NOMO-1 (cell line): ENCODE measurements around the gene PEBP1.

Experiments
- DNase-seq, 2 experiments: peaks; one replicate each; lab custom pipeline; 2025; ENCODE audit not compliant: unreplicated experiment in 2 of 2; lab: John Stamatoyannopoulos, UW

Gene PEBP1

DNA sequence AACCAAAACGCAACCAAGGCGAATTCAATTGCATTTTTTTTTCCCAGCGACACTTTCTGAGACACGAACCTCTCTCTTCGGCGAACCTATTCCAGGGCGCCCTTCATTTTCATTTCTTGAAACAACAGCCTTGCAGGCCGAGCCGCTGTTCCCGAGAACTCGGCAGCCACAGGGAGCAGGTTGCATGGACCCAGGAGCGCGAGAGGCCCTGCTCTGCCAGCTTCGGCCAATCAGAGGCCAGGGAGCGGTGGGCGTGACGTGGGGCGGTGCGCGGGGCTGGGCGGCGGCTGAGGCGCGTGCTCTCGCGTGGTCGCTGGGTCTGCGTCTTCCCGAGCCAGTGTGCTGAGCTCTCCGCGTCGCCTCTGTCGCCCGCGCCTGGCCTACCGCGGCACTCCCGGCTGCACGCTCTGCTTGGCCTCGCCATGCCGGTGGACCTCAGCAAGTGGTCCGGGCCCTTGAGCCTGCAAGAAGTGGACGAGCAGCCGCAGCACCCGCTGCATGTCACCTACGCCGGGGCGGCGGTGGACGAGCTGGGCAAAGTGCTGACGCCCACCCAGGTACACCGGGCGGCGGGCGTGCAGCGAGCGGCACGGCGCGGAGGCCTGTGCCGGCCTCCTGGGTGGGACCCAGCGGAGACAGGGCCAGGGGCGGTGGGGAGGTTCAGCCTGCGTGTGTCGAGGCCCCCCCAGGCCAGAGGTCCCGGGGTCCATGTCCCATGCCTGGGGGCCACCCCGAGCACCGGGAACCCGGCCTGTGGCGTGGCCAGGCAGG is at the start of gene PEBP1:
TSS of gene PEBP1 (plus strand) at position 337 of the 771 bp plus-strand sequence. CDS start at position 423, 86 bp downstream.
- DNase-seq: peak; percentile 91 to 96

DNA sequence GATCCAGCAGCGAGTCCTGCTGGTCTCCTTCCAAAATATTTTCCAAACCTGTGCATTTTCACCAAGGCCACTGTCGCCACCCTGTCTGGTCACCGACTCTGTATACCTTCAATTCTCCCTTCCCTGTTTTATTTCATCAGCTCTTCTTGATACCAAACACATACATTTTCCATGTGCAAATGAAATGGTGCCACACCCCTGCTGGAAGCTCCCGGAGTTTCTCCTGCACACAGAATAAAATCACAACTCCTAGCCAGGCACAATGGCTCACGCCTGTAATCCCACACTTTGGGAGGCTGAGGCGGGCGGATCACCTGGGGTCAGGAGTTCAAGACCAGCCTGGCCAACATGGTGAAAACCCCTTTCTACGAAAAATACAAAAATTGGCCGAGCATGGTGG is 46.1 kb upstream of the PEBP1 start:
- no peak for DNase-seq

DNA sequence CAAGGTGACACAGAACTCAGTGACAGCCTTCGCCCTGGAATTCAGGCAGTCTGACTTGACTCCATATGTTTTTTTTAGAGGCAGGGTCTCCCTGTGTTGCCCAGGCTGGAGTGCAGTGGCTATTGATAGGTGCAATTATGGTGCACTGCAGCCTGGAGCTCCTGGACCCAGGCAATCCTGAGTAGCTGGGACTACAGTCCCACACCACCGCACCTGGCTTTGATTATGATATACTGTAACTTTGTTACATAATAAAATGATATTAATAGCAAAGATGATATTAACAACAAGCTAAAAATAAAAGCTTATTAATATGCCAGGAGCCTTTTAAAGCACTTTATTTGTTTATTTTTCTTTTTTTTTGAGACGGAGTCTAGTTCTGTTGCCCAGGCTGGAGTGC is 41.9 kb upstream of the PEBP1 start:
- DNase-seq: no peak

DNA sequence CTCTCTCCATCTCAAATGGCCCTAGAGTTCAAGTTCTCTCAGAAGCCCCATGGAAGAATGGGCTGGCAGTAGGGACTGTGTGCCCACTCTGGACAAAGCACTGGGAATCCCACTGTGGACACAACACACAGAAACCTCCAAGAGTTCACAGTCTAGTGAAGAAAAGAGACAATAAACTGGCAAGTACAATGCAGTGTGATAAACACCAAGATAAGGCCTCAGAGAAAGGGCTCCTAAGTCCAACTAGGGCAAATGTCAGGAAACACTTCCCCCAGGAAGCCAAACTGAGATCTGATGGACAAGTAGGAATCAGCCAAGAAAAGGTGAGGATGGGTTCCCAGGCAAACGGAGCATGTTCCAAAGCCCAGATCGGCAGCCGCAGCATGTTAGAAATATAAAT is 37.5 kb upstream of the PEBP1 start:
- DNase-seq: no peak

DNA sequence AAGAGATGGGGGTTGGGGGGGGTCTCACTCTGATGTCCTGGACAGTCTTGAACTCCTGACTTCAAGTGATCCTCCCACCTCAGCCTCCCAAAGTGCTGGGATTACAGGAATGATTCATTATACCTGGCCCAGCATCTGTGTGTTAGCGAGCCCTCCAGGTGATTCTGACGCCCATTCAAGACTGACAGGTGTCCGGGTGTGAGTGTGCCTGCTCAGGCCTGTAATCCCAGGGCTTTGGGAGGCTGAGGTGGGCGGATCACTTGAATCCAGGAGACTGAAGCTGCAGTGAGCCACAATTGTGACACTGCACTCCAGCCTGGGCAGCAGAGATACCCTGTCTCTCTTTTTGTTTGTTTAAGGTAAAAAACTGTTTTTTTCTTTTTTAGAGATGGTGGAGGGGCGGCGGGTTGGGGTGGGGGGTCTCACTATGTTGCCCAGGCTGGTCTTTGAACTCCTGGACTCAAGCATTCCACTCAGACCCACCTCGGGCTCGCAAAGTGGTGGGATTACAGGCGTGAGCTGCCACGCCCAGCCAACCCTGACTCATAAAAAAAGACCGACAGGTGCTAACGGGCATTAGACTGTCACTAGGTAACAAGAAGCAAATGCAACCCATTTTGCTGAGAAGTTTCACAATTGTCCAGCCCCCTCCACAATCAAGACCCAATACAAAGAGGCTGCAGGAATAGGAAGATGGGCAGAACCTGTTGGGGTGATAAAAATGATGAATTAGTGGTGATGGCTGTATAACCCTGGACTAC is 36.8 kb upstream of the PEBP1 start:
- no peak for DNase-seq

DNA sequence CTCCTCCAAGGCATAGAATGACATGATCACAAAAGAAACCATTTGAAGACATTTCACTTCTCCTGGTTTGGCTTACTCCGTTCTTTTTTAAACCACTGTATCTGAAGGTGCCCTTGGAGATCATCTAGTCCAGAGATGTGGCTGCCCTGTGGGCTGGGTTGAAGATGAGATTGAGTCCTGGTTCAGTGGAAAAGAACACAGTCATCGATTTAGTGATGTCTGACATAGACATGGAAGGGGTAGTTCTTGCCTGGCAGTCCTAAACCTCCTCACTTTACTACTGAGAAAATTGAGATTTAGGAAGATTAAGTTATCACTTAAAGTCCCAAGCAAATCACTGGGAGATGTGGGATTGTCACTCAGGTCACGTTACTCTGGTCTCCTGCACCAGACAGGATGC is 34.9 kb upstream of the PEBP1 start:
- DNase-seq: no peak

DNA sequence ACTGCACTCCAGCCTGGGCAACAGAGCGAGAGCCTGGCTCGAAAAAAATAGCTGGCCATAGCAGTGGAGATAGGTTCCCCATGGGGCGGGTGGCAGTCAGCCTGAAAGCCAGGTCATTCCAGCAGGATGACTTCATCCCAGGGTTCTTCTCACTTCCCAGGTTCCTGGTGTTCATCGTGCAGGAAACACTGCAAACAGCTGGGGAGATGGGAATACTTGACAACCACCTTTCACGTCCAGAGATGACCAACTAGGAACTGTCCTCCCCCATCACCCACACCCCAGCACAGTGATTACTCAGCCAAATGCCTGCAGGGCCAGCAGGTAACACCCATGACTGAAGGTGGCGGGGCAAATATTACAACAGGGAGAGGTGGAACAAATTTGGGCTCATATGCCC is 33.9 kb upstream of the PEBP1 start:
- DNase-seq: no peak

DNA sequence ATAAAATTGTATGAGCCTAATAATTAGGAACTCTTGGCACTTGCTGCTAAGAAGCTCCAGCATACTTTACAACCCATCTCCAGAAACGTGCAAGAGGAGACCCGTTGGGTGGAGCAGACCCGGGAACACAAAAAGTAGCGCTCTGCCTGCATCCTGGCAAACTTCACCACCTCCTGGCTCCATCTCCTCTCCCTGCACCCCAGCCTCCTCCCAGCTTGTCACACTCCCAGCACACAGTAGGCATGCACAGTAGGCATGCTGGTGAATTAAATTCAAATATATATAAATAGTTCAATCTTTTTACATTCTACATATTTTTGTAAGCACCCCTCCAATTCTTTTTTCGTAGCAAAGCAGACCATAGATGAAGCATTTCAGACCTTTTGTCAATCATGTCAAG is 33.3 kb upstream of the PEBP1 start:
- DNase-seq: no peak

DNA sequence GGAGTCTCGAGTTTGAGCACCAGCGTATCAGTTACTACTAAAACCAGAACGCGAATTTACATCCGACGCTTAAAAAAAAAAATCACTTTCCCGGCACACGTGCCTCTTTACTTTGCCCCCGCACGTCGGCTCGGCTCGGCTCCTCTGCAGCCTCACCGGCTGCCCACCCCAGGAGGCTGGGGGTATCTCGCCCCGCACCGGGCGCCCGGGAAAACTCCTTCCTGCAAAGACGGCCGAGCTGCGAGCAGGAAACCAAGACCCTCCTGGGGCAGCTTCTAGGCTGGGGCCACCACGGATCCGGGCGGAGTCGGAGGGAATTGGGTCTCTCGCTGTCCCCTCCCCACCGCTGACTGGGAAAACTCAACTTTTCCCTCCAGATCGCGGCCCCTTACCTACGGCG is 32.7 kb upstream of the PEBP1 start:
- DNase-seq: no peak

DNA sequence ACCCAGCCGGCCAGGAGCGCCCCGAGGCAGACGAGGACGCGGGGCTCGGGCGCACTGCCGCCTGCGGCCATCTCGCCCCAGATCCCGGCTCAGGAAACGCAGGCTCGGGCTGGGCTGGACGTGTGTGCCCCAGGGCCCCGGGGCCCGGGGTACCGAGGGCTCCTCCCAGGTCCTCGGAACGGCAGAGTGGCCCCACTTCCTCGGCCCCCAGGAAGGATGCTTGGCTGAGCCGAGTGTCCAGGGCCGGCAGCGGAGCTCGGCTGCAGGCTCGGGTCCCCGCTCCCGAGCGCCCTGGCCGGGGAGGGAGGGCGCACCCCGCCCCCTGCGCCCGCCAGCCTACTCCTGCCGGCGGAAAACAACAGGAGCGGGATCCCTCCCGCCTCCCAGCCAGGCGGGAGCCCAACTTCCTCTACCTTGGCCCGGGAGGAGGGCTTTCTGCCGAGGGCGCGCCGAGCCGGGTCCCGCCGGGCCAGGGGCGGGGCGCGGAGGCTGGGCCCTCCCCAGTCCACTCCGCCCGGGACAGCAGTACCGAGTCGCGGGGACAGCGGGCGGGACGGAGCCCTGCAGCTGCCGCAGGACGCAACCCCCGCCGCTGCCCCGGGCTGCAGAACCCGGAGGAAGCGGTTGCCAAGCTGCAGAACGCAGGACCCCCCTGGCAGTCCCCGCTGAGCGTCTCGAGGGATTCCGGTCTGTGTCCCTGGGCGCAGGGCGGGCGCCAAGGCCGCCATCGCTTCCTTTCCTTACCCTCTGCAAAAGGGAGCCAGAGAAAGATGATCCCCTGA is 32.1 kb upstream of the PEBP1 start, which contains the start of gene VSIG10:
TSS of gene VSIG10 (minus strand) at position 411 of the 782 bp plus-strand sequence. CDS start at position 71, 340 bp downstream.
- DNase-seq: peak; percentile 14 to 34

DNA sequence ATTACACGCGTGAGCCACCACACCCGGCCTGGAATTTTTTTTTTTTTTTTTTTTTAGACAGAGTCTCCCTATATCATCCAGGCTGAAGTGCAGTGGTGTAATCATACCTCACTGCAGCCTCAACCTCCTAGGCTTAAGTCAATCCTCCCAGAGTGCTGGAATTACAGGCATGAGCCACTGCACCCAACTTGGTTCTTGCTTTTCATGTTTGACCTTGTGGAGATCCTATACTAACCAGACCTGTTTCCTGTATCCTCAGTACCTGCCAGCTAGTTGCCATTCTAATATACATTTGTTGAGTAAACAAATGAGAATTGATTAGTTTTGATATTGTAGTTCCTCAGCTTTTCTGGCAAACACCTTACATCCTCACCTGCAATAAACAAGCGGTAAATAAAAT is 28.9 kb upstream of the PEBP1 start:
- DNase-seq: no peak

DNA sequence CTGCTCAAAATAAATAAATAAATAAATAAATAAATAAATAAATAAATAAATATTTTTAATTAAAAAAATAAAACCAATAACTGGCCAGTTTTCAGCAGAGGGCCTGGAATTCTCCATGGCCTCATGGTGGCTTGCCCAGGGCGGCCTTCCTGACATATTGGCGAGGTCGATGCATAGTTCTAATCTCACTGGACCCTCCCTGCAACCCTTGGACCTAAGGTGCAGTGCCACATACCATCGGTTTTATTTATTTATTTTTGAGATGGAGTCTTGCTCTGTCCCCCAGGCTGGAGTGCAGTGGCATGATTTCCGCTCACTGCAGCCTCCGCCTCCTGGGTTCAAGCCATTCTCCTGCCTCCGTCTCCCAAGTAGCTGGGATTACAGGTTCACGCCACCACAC is 28.2 kb upstream of the PEBP1 start:
- DNase-seq: no peak

DNA sequence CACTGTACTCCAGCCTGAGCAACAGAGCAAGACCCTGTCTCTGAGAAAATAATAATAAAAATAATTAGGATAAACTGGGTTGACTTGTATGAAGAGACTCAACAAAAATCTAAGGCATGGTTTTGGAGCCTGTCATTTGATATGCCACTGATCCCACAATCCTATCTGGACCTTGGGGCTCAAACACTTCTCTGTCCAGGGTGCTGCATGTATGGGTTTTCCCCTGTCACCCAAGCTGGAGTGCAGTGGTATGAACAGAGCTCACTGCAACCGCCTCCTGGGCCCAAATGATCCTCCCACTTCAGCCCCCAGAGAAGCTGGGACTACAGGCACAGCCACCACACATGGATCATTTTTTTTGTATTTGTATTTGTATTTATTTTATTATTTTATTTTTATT is 26.8 kb upstream of the PEBP1 start:
- no peak for DNase-seq

DNA sequence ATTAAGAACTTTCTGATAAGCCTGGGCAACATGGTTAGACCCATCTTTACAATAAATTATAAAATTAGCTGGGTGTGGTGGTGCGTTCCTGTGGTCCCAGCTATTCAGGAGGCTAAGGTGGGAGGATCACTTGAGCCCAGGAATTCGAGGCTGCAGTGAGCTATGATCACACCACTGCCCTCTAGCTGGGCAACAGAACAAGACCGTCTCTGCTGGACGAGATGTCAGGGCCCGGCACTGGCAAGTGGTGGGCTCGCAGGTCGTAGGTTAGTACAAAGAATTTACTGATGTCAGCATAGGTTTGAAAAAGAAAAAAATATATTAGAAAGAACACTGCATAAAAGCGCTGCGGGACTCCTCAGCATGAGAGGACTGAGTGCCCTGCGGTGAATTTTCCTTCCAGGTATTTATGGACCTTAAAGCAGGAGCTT is 16.5 kb upstream of the PEBP1 start:
- DNase-seq: no peak

DNA sequence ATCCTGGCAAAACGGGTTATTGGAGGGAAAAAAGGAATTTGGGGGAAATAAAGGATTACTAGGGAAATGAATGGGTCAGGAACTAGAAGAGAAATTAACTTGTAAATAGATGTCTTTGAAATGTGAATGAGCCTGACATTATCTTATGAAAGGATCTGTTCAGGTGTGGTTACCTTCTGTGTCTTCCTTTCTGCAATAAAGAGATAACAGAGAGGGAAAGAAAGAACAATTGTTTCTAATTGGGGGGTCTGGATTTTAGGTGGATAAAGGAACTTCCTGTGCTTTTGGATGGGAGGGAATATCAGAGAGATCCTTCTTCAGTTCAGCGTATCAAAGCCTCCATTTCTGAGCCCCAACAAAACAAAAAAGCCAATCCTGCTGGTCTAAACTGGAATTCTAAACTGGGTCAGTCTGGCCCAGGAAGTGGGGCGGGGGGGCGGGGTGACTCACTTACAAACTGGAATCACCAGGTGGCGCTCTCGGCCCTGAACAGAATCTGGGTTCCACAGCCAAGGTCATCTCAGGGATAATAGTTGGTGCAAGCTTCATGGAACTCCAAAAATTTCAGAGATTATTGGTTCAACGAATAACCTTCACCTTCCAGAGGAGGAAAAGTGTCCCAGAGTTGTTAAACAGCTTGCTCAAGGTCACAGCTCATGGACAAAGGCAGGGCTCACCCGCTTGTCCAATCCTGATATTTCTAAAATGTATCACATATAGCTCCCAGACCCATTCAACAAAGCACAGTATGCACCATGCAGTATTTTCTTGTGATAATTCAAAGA is 15.2 kb upstream of the PEBP1 start:
- DNase-seq: peak; percentile 17 to 25

DNA sequence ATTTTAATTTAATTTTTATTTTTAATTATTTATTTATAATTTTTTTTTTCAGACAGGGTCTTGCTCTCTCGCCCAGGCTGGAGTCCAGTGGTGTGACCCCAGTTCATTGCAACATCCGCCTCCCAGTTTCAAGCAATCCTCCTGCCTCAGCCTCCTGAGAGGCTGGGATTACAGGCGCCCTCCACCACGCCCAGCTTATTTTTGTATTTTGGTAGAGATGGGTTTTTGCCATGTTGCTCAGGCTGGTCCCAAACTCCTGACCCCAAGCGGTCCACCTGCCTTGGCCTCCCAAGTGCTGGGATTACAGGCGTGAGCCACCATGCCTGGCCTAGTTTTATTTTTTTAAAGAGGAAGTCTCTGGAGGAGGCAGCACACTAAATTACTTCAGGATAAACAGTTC is 13.7 kb upstream of the PEBP1 start:
- DNase-seq: no peak

DNA sequence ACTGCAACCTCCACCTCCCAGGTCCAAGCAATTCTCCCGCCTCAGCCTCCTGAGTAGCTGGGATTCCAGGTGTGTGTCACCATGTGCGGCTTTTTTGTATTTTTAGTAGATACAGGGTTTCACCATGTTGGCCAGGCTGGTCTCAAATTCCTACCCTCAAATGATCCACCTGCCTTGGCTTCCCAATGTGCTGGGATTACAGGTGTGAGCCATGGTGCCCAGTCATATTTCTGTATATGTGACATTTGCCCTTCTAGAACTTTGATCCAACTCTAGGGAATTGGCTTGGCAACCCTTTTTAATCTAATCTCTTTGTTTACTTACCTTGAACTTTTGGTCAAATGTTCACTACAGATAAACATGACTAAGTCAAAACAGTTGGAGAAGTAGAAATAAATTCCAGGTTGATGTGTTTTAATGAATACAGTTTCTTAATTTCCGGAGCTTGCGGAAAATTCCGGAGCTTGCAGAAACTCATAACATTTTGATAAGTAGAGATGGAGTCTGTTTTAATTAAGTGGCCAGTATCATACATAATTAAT is 11.5 kb upstream of the PEBP1 start:
- DNase-seq: no peak

DNA sequence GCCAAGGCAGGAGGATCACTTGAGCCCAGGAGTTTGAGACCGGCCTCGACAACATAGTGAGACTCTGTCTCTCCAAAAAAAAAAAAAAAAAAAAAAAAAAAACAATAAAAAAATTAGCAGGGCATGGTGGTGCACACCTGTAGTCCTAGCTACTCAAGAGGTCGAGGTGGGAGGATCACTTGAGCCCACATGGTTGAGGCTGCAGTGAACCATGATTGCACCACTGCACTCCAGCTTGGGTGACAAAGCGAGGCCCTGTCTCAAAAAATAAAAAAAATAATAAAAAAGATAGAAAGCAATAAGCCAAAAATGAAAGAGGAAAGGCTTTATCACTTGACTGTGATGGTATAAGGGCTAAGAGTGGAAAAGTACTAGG is 10.2 kb upstream of the PEBP1 start:
- DNase-seq: no peak

DNA sequence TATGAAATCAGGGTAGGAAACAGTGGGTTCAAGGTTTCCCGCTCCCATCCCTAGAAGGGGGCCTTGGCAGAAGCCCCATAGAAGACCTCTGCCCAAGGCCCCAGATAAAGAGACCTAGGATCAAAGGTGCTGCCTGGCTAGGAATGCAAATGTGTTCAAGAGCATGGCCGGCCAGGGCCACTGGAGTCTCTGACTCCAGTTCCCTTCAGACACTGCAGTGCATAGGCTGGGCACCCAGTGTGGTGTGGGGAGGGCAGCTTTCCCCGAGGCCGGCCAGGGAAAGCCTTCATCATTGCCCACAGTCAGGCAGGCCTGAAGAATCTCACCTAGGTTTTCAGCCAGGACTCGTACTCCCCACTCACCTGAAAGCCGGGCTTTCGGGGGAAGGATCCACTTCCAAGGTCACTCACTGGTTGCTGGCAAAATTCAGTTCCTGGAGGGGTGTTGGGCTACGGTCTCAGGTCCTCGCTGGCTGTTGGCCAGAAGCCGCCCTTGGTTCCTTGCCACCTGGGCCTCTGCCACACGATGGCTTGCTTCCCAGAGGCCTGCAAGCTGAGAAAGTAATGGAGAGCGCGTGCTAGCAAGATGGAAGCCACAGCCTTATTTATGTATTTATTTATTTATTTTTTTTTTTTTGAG is 9.7 kb upstream of the PEBP1 start:
- no peak for DNase-seq

DNA sequence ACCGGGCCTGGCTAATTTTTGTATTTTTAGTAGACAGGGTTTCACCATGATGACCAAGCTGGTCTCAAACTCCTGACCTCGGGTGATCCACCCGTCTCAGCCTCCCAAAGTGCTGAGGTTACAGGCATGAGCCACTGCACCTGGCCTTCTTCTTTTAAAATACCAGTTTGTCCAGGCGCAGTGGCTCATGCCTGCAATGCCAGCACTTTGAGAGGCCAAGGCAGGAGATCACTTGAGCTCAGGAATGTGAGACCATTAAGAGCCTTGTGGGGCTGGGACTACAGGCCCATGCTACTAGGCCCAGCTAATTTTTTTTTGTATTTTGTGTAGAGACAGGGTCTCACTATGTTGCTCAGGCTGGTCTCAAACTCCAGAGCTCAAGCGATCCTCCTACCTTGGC is 8.1 kb upstream of the PEBP1 start:
- DNase-seq: no peak
